Gastroesophageal sphincter (tissue), 4 donors: ENCODE measurements around the gene P4HA3. TPM values are rescaled to one million over a fixed set of nuclear protein-coding genes. Genes with fewer than 3 reads are reported as not detected.

Experiments used
- ATAC-seq: fragments of 150-250 bp; one replicate; pipeline ENCODE4 v1.9.1; 2016; ENCODE audit warnings: mild to moderate bottlenecking, moderate library complexity
- H3K27ac ChIP-seq, 4 donors: fragments of 200-600 bp; sonication (generic) in 3 of 4; 1 replicate in 3 of 4; 2 replicates in 1 of 4; pipeline ENCODE4 v1.5.1; 2016 to 2019
- H3K27me3 ChIP-seq: fragments of 200-600 bp; sonication (generic); one replicate; pipeline ENCODE4 v1.5.1; 2019
- H3K36me3 ChIP-seq, 2 donors: fragments of 200-600 bp; sonication (generic); one replicate each; pipeline ENCODE4 v1.5.1; 2019; ENCODE audit warnings: control low read depth in 1 of 2
- H3K4me1 ChIP-seq, 3 donors: fragments of 200-600 bp; sonication (generic); 1 replicate in 2 of 3; 2 replicates in 1 of 3; pipeline ENCODE4 v1.5.1; 2016 to 2019; ENCODE audit warnings: control low read depth in 2 of 3
- H3K4me3 ChIP-seq, 2 donors: fragments of 200-600 bp; sonication (generic); one replicate each; pipeline ENCODE4 v1.5.1; 2019; ENCODE audit warnings: mild to moderate bottlenecking in 1 of 2, moderate library complexity in 1 of 2
- H3K9me3 ChIP-seq, 3 donors: fragments of 200-600 bp; sonication (generic); one replicate each; pipeline ENCODE4 v1.5.1; 2017 to 2019; ENCODE audit warnings: control low read depth in 2 of 3
- CTCF ChIP-seq, 4 experiments: fragments of 200-600 bp in 2 of 4; fragments of 450-650 bp in 2 of 4; sonication (generic) in 1 of 4; IDR thresholded peaks; one replicate each; pipeline ENCODE4 v1.5.1; 2017 to 2019; ENCODE audit warnings: antibody characterized with exemption in 4 of 4, mild to moderate bottlenecking in 2 of 4, moderate library complexity in 2 of 4
- EP300 ChIP-seq: sonication (generic); formaldehyde crosslinking; IDR thresholded peaks from one replicate; pipeline ENCODE4 v1.6.1; 2017; ENCODE audit warnings: antibody characterized with exemption, mild to moderate bottlenecking
- POLR2A ChIP-seq, 2 donors: fragments of 450-650 bp; IDR thresholded peaks; one replicate each; pipeline ENCODE4 v1.6.1; 2017; ENCODE audit warnings: antibody characterized with exemption in 2 of 2, mild to moderate bottlenecking in 2 of 2, moderate library complexity in 1 of 2
- POLR2AphosphoS5 ChIP-seq: sonication (generic); formaldehyde crosslinking; IDR thresholded peaks from one replicate; pipeline ENCODE4 v1.6.1; 2017; ENCODE audit warnings: antibody characterized with exemption
- WGBS, 2 donors: methylation state at CpG; one replicate each; pipeline ENCODE4 v1.1.5; 2018; ENCODE audit warnings: low coverage in 1 of 2; 5-methylcytosine and 5-hydroxymethylcytosine counted together
- total RNA-seq, 4 donors: library from RNA; depleted of rRNA; stranded (reverse); fragments of >200 nt; gene quantifications; one replicate each; pipeline ENCODE4 v1.1.0, GENCODE V29; 2016

The P4HA3 gene
- total RNA-seq, 4 donors from 2014 or later: 0.69 to 2.9 (median 0.94) TPM; not detected in 1

DNA sequence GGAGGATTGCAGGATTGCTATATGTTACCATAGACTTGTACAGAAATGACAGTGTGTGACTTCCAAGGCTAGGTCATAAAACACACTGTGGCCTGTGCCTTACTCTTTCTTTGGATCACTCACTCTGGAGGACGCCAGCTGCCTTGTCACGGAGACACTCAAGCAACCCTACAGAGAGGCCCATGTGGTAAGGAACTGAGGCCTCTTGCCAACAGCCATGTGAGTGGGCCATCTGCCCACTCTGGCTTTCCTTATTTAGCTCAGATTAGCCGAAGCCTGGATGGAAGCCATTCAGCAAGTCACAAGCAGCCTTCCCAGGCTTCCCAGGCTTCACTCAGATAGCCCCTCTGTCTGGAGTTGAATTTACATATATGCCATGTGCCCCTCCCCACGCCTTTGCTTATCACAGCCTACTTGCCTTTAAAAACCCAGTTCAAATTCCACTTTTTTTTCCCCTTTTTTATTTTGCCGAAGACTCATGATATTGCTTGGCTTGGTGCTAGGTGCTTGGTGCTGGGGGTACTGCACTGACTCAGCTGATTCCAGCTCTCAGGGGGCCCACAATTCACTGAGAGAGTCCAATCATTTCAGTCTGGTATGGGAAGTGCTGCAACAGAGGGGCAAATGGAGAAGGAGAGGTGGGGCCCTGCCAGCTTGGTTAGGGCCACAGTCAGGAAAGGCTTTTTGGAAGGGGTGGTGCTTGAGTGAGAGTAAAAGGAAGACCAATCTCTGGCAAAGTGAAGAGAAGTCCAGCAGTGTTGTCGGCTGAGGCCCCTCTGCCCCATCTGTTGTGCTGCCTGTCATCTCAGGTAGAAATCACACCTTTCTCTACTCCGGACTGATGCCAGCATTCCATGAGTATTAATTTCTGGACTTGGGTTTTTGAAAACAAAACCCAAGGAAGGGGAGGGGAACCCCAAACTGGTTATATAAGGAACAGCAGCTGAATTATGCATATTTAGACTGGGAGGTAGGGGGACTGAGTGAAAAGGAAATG, 14.5 kb upstream of the P4HA3 start:
- WGBS, 2 donors: 36 to 48% methylated on average over 5 to 7 of the region's 7 CpGs
- Histone ChIP-seq H3K27me3 (no peaks in the 10 kb centered on the region), H3K27ac (peak overlapping the region in 3 of 4 donors; percentile 12 to 53 (median 24)), H3K36me3 (no peaks in the 10 kb centered on the region), H3K4me1 (peaks cover 7 to 36% (median 35%) of the 10 kb centered on the region in 3 donors), H3K4me3 (no peak overlapping the region), H3K9me3 (no peaks in the 10 kb centered on the region)
- ATAC-seq: peak; percentile 72
- TF ChIP-seq EP300: no peak
- no peak for TF ChIP-seq CTCF (IDR thresholded peaks at IDR 0.05)
- TF ChIP-seq POLR2AphosphoS5: no peak
- TF ChIP-seq POLR2A (IDR thresholded peaks at IDR 0.05): no peak

DNA sequence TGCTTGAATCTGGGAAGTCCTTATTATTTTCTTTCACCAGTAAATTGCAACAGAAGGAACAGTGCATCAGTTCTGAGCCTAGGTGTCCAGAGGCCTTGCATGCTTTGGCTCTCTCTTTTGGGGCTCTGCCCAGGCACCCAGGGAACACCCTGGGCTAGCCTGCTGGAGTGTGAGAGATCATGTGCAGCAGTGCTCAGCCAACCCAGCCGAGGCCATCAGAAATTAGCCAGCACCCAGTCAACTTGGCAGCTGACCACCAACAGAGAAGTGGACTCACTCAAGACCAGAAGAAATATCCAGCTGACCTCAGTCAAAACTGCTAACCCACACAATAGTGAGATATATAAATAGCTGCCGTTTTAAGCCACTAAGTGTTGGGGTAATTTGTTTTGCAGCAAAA, 11.2 kb upstream of the P4HA3 start:
- no peaks in the 10 kb centered on the region for H3K27me3 ChIP-seq
- no peaks in the 10 kb centered on the region for H3K9me3 ChIP-seq
- peak overlapping the region in 3 of 4 donors; percentile 38 to 45 (median 43) for H3K27ac ChIP-seq
- no peaks in the 10 kb centered on the region for H3K36me3 ChIP-seq
- peaks cover 12 to 52% (median 38%) of the 10 kb centered on the region in 3 donors for H3K4me1 ChIP-seq
- no peak overlapping the region for H3K4me3 ChIP-seq
- TF ChIP-seq POLR2A (IDR thresholded peaks at IDR 0.05): no peak
- TF ChIP-seq EP300: no peak
- TF ChIP-seq CTCF (IDR thresholded peaks at IDR 0.05): no peak
- no peak for TF ChIP-seq POLR2AphosphoS5
- ATAC-seq: peak; percentile 78
- WGBS, 2 donors: 0 to 22% methylated on average over 1 of the region's 2 CpGs

DNA sequence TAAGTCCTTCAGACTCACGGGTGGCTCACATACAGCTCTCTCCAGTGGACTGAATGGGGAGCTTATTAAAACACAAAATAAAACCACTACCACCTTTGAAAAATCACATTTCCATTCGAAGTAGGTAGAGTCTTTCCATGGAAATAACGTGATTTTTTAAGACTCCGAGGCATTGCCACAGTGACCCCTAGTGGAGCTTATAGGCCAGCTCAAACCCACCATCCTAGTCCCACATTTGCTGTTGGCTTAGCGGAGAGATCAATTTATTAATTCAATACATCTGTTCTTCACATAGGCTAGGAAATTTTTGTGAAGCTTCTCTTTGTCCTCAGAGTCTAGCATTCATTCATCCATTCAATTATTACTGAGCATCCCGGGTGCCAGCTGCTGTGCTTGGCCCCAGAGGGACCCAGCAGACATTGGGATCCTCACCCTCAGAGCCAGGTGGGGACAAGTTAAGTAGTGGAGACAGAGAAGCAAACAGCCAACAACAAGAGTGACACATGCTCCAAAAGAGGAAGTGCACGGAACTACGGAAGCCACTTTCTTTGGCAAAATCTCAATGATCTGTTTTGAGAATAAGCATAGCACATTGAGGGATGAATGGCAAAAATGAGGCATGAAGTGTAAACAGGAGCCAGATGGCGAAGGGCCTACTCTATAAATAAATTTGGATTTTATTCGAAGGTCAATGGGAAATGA, 10.2 kb upstream of the P4HA3 start:
- Histone ChIP-seq H3K4me1 (peaks cover 12 to 44% (median 33%) of the 10 kb centered on the region in 3 donors), H3K27me3 (no peaks in the 10 kb centered on the region), H3K36me3 (no peaks in the 10 kb centered on the region), H3K9me3 (peaks cover 0 to 9% (median 0%) of the 10 kb centered on the region in 3 donors), H3K4me3 (no peak overlapping the region), H3K27ac (peak overlapping the region in 2 of 4 donors; percentile 43 to 45)
- no peak for TF ChIP-seq POLR2A (IDR thresholded peaks at IDR 0.05)
- TF ChIP-seq POLR2AphosphoS5: peak; percentile 60
- peak in 3 of 4 experiments; percentile 9 to 67 (median 36) for TF ChIP-seq CTCF (IDR thresholded peaks at IDR 0.05)
- ATAC-seq: peak; percentile 10
- WGBS, 2 donors: 27 to 30% methylated on average over 7 to 10 of the region's 10 CpGs

- WGBS, 2 donors: 31 to 44% methylated on average over 2 of the region's 2 CpGs
- Histone ChIP-seq H3K36me3 (no peaks in the 10 kb centered on the region), H3K27ac (no peak overlapping the region), H3K9me3 (peaks cover 0 to 20% (median 0%) of the 10 kb centered on the region in 3 donors), H3K4me1 (peaks cover 9 to 33% (median 22%) of the 10 kb centered on the region in 3 donors), H3K4me3 (no peak overlapping the region), H3K27me3 (no peaks in the 10 kb centered on the region)
- ATAC-seq: no peak
- TF ChIP-seq POLR2AphosphoS5: no peak
- no peak for TF ChIP-seq CTCF (IDR thresholded peaks at IDR 0.05)
- no peak for TF ChIP-seq EP300
- no peak for TF ChIP-seq POLR2A (IDR thresholded peaks at IDR 0.05)
Measured at GRCh38 chr11:74320538-74320937, 9.1 kb upstream of the P4HA3 start.
